ENCODE measurements around the gene PAIP2.

Gene PAIP2

GRCh38 chr5:139410993-139411828 lies 69.6 kb downstream of the PAIP2 start:
- DNase-seq (ENCODE audit: low read depth), result peak; percentile 27

GRCh38 chr5:139413153-139413552 lies 71.5 kb downstream of the PAIP2 start:
- DNase-seq (ENCODE audit: low read depth), result no peak

- no peak for DNase-seq (ENCODE audit: low read depth)
Measured at GRCh38 chr5:139413963-139414362, 72.3 kb downstream of the PAIP2 start.

GRCh38 chr5:139414581-139415130 lies 73.0 kb downstream of the PAIP2 start:
- DNase-seq (ENCODE audit: low read depth), result no peak

GRCh38 chr5:139415221-139415861 lies 73.7 kb downstream of the PAIP2 start:
- DNase-seq (ENCODE audit: low read depth), result no peak

- DNase-seq (ENCODE audit: low read depth), result no peak
Measured at GRCh38 chr5:139415869-139416268, 74.2 kb downstream of the PAIP2 start.

GRCh38 chr5:139416651-139417050 lies 75.0 kb downstream of the PAIP2 start:
- no peak for DNase-seq (ENCODE audit: low read depth)

- no peak for DNase-seq (ENCODE audit: low read depth)
Measured at GRCh38 chr5:139417214-139417613, 75.6 kb downstream of the PAIP2 start.

- no peak for DNase-seq (ENCODE audit: low read depth)
Measured at GRCh38 chr5:139418793-139419192, 77.1 kb downstream of the PAIP2 start.

Data from GM04503 (cell line).